Endothelial cell of umbilical vein (primary cell): ENCODE results near the gene TRDMT1. TPM values are rescaled to one million over a fixed set of nuclear protein-coding genes. Genes with fewer than 3 reads are reported as not detected.

Experiments
- BruUV-seq: library from RNA; stranded (reverse); fragments of 400-500 nt; replicated peaks from 2 replicates; lab custom pipeline; 2021; lab: Mats Ljungman, UMichigan
- CTCF ChIA-PET: fragments of 300-600, 350-600 bp; sonication (Branson Sonifier 250); formaldehyde crosslinking; loops from one replicate; lab custom pipeline; 2021; ENCODE audit warnings: antibody characterized with exemption, inconsistent platforms; lab: Charles Lee
- POLR2A ChIA-PET: fragments of 300-600, 350-600 bp; sonication (Branson Sonifier 250); formaldehyde crosslinking; loops from one replicate; lab custom pipeline; 2021; ENCODE audit warnings: antibody characterized with exemption, inconsistent platforms; lab: Charles Lee
- DNase-seq: peaks from one replicate; pipeline ENCODE4 v3.0.0-alpha.2; 2011; ENCODE audit warnings: low read depth, low spot score
- FAIRE-seq: peaks from 2 replicates; lab custom pipeline; 2011; peaks lifted over from hg19 to GRCh38; lab: Jason Lieb, UNC
- H2AFZ ChIP-seq: 2 replicates; pipeline ENCODE4 v1.6.0; 2012; ENCODE audit warnings: low read depth, low read length, control low read depth, inconsistent platforms
- H3K27ac ChIP-seq: 2 replicates; pipeline ENCODE4 v1.5.1; 2011; ENCODE audit warnings: low read depth, mild to moderate bottlenecking, control low read depth, low read length, moderate library complexity; ENCODE audit not compliant: insufficient read depth
- H3K27me3 ChIP-seq, 2 experiments: 2 replicates each; pipeline versions ENCODE4 v1.6.0 to v1.6.1; 2011; ENCODE audit warnings: low read length in 2 of 2, mixed read lengths in 1 of 2; ENCODE audit not compliant: control insufficient read depth in 2 of 2, insufficient read depth in 2 of 2
- H3K36me3 ChIP-seq, 2 experiments: 2 replicates in 1 of 2; 3 replicates in 1 of 2; pipeline ENCODE4 v1.5.1; 2011; ENCODE audit warnings: low read length in 2 of 2, mild to moderate bottlenecking in 1 of 2, moderate library complexity in 1 of 2; ENCODE audit not compliant: control insufficient read depth in 2 of 2, insufficient read depth in 2 of 2; ENCODE audit errors: extremely low read depth in 1 of 2
- H3K4me1 ChIP-seq: 3 replicates; pipeline ENCODE4 v1.5.1; 2011; ENCODE audit warnings: mild to moderate bottlenecking, low read length; ENCODE audit not compliant: control insufficient read depth, insufficient read depth; ENCODE audit errors: extremely low read depth
- H3K4me2 ChIP-seq: 2 replicates; pipeline ENCODE4 v1.6.1; 2011; ENCODE audit warnings: low read length, control low read depth, mixed read lengths; ENCODE audit not compliant: insufficient read depth
- H3K4me3 ChIP-seq, 3 experiments: fragments of 200-600 bp in 1 of 3; sonication (generic), shearing (Covaris generic) in 1 of 3; replicated peaks in 1 of 3; 2 replicates each; pipeline ENCODE4 v1.5.1; 2011 to 2016; ENCODE audit warnings: control low read depth in 3 of 3, low read length in 3 of 3, mild to moderate bottlenecking in 2 of 3, inconsistent platforms in 1 of 3, low read depth in 1 of 3, moderate library complexity in 1 of 3; ENCODE audit not compliant: insufficient read depth in 1 of 3
- H3K79me2 ChIP-seq: 2 replicates; pipeline ENCODE4 v1.6.0; 2012; ENCODE audit warnings: low read length, inconsistent platforms; ENCODE audit not compliant: control insufficient read depth, insufficient read depth
- H3K9ac ChIP-seq: replicated peaks from 2 replicates; pipeline ENCODE3; 2011; ENCODE audit warnings: low read length, control low read depth; ENCODE audit not compliant: insufficient read depth; ENCODE audit errors: extremely low read depth
- H3K9me1 ChIP-seq: replicated peaks from 3 replicates; pipeline ENCODE4 v1.6.0; 2011; ENCODE audit warnings: mild to moderate bottlenecking, low read length; ENCODE audit not compliant: control insufficient read depth, insufficient read depth; ENCODE audit errors: extremely low read depth
- H3K9me3 ChIP-seq: replicated peaks from 2 replicates; pipeline ENCODE4 v1.5.1; 2012; ENCODE audit warnings: low read length, inconsistent platforms; ENCODE audit not compliant: control insufficient read depth, insufficient read depth
- H4K20me1 ChIP-seq: replicated peaks from 2 replicates; pipeline ENCODE3; 2011; ENCODE audit warnings: mild to moderate bottlenecking, low read length; ENCODE audit not compliant: control insufficient read depth, insufficient read depth; ENCODE audit errors: extremely low read depth
- EZH2 ChIP-seq: IDR thresholded peaks from 2 replicates; pipeline ENCODE4 v1.6.1; 2012; ENCODE audit warnings: borderline replicate concordance, low read depth, mild to moderate bottlenecking, moderate library complexity, low read length, inconsistent platforms; ENCODE audit not compliant: severe bottlenecking
- FOS ChIP-seq: IDR thresholded peaks from 2 replicates; pipeline ENCODE4 v1.6.1; 2011; ENCODE audit warnings: mild to moderate bottlenecking, low read length, moderate library complexity, borderline replicate concordance; ENCODE audit not compliant: insufficient read depth
- GATA2 ChIP-seq: IDR thresholded peaks from 2 replicates; pipeline ENCODE4 v1.7.0; 2011; ENCODE audit warnings: low read depth, mild to moderate bottlenecking, moderate library complexity, mixed read lengths, low read length; ENCODE audit not compliant: insufficient read length, insufficient read depth
- JUN ChIP-seq: IDR thresholded peaks from 2 replicates; pipeline ENCODE4 v1.6.1; 2011; ENCODE audit warnings: borderline replicate concordance, low read depth; ENCODE audit not compliant: insufficient read length, insufficient read depth
- MYC ChIP-seq: IDR thresholded peaks from one replicate; pipeline ENCODE4 v1.6.1; 2011; ENCODE audit warnings: mild to moderate bottlenecking, low read depth, low read length
- POLR2A ChIP-seq: IDR thresholded peaks from 2 replicates; pipeline ENCODE4 v1.6.1; 2012; ENCODE audit warnings: low read depth, mild to moderate bottlenecking, control low read depth, low read length
- POLR2AphosphoS5 ChIP-seq: IDR thresholded peaks from 2 replicates; pipeline ENCODE4 v1.6.1; 2012; ENCODE audit warnings: low read depth, mild to moderate bottlenecking, control low read depth, low read length, moderate library complexity; ENCODE audit not compliant: insufficient read depth
- dilution Hi-C: fragments of 300-500 bp; cut with MboI; formaldehyde crosslinking; loops from one replicate; pipeline ENCODE4 v1.15.0; 2019; ENCODE audit warnings: low sequenced_read_pairs; ENCODE audit not compliant: extremely low pct_ligation_motif_present
- intact Hi-C: fragments of 100-400 bp; cut with micrococcal nuclease; formaldehyde crosslinking; loops from one replicate; pipeline ENCODE4 v1.10.0; 2022
- polyA plus RNA-seq, 4 experiments: library from polyadenylated mRNA; depleted of rRNA in 3 of 4; stranded (reverse) in 3 of 4; unstranded in 1 of 4; fragments of >200 nt; gene quantifications; 2 replicates each; pipeline versions ENCODE4 v1.2.1 to v1.2.3, GENCODE V29; 2011 to 2012; ENCODE audit warnings: missing spikeins in 1 of 4
- total RNA-seq: library from RNA; stranded (reverse); gene quantifications from 2 replicates; pipeline ENCODE4 v1.2.3, GENCODE V29; 2021
- TF ChIP-seq, protein P1 (sequence below): IDR thresholded peaks from 2 replicates; pipeline ENCODE4 v1.6.1; 2011; ENCODE audit not compliant: insufficient read depth, insufficient read length
- TF ChIP-seq, protein P2 (sequence below), 2 donors: IDR thresholded peaks; 1 replicate in 1 of 2; 2 replicates in 1 of 2; pipeline ENCODE4 v1.5.1; 2011; ENCODE audit warnings: low read length in 2 of 2, mild to moderate bottlenecking in 2 of 2, moderate library complexity in 2 of 2, control low read depth in 1 of 2, inconsistent platforms in 1 of 2, low read depth in 1 of 2; ENCODE audit not compliant: insufficient read depth in 1 of 2; ENCODE audit errors: extremely low read depth in 1 of 2

TRDMT1 gene
- total and polyA plus RNA-seq, 2 donors (not counting 3 experiments of a cell fraction or from before 2014, with no cell fraction given), result 10.0 to 12.3 TPM

DNA sequence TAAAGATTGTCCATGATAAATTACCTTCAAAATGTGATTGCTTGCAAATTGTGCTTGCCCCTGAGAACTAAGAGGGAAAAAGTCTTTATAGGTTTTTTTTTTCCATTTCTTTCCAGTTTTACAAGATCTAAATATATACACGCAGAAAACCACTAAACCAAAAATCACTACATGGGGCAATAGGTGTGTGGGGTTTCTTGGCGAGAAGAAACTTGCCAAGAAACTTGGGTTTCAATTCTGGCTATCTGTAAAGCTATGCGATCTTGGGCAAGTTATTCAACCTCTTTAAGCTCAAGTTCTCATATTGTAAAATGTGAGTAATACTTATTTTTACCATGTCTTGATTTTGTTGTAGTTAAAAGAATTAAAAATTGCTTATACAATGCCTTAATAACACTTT lies 88.9 kb downstream of the TRDMT1 start:
- dilution Hi-C loops (no loop called here), intact Hi-C loops (no loop called here)
- Histone ChIP-seq H3K36me3 (no peaks in the 10 kb centered on the region), H4K20me1 (no peaks in the 10 kb centered on the region), H3K79me2 (no peaks in the 10 kb centered on the region), H3K4me2 (no peak overlapping the region), H2AFZ (no peak overlapping the region), H3K9ac (no peak overlapping the region), H3K9me3 (no peaks in the 10 kb centered on the region), H3K27me3 (no peaks in the 10 kb centered on the region), H3K4me1 (peaks cover 20% of the 10 kb centered on the region), H3K4me3 (no peak overlapping the region), H3K27ac (no peak overlapping the region), H3K9me1 (no peaks in the 10 kb centered on the region)
- CTCF ChIA-PET, result no interaction called here
- FAIRE-seq (no peak), DNase-seq (no peak)
- TF ChIP-seq MYC, result no peak
- TF ChIP-seq POLR2A, result no peak
- TF ChIP-seq, protein P1, sequence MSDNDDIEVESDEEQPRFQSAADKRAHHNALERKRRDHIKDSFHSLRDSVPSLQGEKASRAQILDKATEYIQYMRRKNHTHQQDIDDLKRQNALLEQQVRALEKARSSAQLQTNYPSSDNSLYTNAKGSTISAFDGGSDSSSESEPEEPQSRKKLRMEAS, result no peak
- TF ChIP-seq JUN, result no peak
- no peak for TF ChIP-seq FOS
- TF ChIP-seq, protein P2, sequence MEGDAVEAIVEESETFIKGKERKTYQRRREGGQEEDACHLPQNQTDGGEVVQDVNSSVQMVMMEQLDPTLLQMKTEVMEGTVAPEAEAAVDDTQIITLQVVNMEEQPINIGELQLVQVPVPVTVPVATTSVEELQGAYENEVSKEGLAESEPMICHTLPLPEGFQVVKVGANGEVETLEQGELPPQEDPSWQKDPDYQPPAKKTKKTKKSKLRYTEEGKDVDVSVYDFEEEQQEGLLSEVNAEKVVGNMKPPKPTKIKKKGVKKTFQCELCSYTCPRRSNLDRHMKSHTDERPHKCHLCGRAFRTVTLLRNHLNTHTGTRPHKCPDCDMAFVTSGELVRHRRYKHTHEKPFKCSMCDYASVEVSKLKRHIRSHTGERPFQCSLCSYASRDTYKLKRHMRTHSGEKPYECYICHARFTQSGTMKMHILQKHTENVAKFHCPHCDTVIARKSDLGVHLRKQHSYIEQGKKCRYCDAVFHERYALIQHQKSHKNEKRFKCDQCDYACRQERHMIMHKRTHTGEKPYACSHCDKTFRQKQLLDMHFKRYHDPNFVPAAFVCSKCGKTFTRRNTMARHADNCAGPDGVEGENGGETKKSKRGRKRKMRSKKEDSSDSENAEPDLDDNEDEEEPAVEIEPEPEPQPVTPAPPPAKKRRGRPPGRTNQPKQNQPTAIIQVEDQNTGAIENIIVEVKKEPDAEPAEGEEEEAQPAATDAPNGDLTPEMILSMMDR (IDR thresholded peaks at IDR 0.05; ENCODE audit: extremely low read depth in 1 of 2, insufficient read depth in 1 of 2, low read depth in 1 of 2, low read length in 2 of 2), result no peak
- TF ChIP-seq POLR2AphosphoS5, result no peak
- TF ChIP-seq EZH2, result no peak
- TF ChIP-seq GATA2, result no peak
- BruUV-seq, result no TSS peak
- POLR2A ChIA-PET, result no interaction called here
